ENCODE results near the gene MCL1.

The MCL1 gene

GRCh38 chr1:150536836-150537731 is 42.3 kb downstream of the MCL1 start:
- no peak for DNase-seq

DNA sequence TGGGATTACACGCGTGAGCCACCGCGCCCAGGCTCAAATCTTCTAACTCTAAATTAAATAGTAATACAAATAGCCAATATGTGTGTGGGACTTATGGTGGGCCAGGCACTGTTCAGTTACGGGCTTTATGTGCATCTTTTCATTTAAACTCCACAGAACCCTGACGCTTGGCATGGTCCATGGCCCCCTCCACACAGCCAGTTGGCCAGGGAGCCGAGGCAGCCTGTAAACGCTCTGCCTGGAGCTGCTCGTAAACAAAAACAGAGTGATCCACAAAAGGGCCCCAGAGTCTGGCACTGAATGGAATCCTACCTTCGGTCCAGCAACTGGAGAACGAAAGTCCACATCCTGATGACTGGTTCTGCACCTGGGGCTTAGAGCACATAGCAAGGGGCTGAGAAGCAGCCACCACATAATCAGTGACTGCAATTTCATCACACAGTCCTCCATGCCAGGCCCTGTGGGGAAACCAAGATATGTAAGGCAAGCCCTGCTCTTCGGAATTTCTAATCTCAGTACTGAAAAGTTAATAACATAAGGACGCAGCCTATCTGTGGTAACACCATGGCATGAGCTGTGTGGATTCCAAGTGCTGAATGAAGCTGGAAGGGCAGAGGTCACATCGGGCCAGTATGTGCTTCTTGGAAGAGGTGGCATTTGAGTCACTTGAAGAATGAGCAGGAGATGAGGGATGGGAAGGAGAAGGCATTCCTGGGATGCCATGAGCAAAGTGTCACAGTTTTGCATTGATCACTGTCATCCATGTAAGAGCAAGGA is 43.7 kb downstream of the MCL1 start:
- no peak for DNase-seq

DNA sequence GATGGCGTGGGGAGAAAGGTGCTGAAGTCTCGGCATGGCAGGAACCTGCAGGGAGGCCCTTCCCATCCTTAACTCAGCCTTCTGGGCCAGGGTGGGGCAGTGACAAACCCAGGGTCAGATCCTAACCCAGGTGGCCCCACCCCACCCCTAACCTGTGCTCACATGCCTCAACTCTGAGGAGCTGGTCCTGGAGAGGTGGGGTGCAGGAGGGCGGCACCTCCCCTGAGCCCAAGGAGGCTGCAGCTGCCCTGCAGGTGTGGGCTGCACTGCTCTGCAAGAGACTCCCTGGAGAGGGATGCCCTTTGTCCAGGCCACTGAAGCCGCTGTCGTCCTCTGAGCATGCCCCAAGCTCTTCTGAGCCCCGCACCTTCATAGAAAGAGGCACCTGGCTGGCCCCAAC is 45.4 kb downstream of the MCL1 start:
- no peak for DNase-seq

DNA sequence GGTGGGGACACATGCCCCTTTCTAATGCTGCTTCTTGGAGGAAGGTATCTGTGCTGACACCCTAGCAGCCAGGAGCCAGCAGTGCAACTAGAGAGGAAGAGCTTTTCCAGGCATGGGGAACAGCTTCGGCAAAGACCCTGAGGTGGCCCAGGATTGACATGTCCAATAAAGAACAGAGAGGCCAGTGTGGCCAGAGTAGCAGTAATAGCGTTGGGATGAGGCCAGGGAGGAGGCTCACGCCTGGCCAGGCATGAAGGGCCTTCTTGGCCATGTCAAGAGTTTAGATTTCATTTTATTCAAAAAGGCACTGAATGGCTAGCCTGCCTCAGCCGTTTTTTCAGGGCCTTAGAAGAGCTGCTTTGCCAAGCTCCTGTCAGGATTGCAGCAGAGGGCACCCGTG is 46.5 kb downstream of the MCL1 start:
- DNase-seq: no peak

DNA sequence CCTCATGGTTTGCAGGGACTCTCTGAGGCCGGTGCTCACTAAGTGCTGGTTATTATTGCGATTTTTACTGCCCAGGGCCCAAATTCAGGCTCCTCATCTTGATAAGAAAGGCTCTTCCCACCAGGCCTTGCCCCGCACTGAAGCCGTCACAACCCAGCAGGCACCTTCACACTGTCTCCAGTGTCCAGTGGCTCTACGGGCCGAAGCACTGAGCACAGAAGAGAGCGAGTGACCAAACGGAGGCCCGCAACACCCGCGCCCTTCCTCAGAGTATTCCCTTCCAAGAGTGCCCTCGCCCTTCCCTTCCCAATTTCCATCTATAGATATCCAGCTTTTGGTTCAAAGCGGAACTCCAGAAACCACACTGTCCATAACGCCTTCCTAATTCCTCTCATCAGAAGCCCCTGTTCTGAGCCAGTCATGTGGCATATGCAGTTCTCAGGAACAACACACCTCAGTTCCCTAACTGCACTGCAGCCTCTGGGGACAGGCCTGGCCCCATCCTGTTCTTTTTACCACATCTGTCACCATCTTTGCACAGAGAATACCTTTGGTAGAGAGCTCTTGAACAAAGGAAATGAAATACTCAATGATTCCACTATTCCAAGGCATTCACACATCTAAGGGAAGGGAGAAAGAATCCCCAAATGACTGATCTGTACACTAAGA is 48.8 kb downstream of the MCL1 start:
- no peak for DNase-seq

GRCh38 chr1:150529017-150529416 is 50.4 kb downstream of the MCL1 start:
- no peak for DNase-seq

- DNase-seq: no peak
Observed at GRCh38 chr1:150528196-150528595, 51.2 kb downstream of the MCL1 start.

DNA sequence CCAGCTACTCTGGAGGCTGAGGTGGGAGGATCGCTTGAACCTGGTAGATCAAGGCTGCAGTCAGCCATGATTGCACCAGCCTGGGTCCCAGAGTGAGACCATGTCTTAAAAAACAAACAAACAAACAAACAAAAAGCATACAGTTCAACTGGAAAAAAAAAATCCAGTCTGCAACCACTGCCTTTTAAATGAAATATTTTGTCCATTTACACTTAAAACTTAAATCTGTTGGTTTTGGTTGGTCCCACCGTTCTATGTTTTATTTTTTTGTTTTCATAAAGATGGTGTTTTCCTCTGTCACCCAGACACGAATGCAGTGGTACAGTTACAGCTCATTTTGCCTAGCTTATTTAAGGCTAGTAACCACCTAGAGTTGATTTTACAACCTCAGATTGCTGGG is 54.1 kb downstream of the MCL1 start:
- DNase-seq: no peak
